HG02610 (cell line): ENCODE measurements around the gene ITGAL.
"Not testable (repeated sequence)": the region's sequence is repeated elsewhere in the genome, so short reads cannot be mapped to it uniquely, and the experiment has no call there.

Source experiments
- ATAC-seq: cut with Tn5 transposase; IDR thresholded peaks from one replicate; pipeline ENCODE4 v1.9.1; 2021; ENCODE audit warnings: mild to moderate bottlenecking, moderate library complexity; ENCODE audit not compliant: unreplicated experiment

The ITGAL gene

DNA sequence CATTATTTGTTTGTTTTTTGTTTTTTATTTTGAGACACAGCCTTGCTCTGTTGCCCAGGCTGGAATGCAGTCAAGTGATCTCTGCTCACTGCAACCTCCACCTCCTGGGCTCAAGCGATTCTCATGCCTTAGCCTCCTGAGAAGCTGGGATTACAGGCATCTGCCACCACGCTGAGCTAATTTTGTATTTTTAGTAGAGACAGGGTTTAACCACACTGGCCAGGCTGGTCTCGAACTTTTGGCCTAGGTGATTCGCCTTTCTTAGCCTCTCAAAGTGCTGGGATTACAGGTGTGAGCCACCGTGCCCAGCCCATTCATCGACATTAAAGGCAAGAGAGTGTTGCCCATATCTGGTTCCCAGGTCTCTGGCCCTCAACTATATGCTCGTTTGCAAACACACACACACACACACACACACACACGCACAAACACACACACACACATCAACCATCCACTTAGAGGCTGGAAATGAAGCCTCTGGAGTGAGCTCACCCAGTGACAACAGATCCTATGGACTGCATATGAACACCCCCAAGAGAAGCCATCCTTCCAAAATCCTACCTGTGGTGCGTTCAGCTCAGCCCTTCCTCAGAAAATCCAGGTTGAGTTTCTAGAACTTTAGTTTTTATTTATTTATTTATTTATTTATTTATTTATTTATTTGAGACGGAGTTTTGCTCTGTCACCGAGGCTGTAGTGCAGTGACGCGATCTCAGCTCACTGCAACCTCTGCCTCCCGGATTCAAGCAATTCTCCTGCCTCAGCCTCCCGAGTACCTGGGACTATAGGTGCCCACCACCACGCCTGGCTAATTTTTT lies 14.6 kb upstream of the ITGAL start:
- no peak for ATAC-seq

DNA sequence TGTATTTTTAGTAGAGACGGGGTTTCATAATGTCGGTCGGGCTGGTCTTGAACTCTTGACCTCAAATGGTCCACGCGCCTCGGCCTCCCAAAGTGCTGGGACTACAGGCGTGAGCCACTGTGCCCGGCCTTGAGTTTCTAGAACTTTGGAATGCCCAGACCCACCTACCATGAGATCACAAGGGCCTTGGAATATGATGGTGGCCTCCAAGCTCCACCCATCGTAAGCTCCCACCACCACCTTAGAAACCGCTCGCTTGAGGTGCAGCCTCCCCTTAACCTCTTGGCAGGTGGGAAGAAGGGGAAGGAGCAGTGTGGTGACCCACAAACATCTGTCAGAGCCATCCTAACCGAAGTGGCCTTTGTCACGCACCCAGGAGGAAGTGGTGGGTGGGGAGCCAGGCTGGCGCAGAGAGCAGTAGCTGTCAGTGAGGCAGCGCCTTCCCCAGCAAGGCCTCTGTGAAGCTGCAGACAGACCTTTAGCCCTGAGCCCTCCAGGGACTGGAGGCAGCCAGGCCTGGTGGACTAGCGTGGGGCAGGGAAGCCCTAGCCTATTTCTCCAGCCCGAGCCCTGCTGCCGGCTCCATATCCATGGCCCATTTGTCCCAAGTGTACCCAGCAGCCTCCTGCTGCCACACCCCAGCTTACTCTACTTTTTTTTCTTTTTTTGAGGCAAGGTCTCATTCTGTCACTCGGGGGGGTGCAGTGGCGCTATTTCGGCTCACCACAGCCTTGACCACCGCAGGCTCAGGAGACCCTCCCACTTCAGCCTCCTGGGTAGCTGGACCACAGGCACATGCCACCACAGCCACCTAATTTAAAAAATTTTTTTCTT lies 13.8 kb upstream of the ITGAL start:
- ATAC-seq: peak; percentile 79

DNA sequence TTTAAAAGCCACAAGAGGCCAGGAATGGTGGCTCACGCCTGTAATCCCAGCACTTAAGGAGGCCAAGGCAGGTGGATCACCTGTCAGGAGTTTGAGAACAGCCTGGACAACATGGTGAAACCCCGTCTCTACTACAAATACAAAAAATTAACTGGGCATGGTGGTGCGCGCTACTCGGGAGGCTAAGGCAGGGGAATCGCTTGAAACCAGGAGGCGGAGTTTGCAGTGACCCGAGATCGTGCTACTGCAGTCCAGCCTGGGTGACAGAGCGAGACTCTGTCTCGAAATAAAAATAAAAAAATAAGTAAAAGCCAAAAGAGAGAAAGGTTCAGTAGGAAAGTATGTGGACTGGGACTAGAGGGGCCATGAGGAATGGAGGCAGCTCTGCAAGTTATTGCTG lies 13.1 kb upstream of the ITGAL start:
- ATAC-seq: no peak

DNA sequence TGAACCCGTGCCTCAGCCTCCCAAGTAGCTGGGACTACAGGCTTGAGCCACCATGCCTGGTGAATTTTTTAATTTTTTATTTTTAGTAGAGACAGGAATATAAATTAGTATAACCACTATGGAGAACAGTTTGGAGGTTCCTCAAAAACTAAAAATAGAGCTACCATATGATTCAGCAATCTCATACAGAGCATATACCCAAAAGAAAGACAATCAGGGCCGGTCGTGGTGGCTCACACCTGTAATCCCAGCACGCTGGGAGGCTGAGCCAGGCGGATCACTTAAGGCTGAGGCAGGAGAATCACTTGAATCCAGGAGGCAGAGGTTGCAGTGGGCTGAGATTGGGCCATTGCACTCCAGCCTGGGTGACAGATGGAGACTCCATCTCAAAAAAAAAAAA lies 11.1 kb upstream of the ITGAL start:
- not testable (repeated sequence) for ATAC-seq

GRCh38 chr16:30464078-30464477 lies 8.5 kb upstream of the ITGAL start:
- ATAC-seq: no peak

DNA sequence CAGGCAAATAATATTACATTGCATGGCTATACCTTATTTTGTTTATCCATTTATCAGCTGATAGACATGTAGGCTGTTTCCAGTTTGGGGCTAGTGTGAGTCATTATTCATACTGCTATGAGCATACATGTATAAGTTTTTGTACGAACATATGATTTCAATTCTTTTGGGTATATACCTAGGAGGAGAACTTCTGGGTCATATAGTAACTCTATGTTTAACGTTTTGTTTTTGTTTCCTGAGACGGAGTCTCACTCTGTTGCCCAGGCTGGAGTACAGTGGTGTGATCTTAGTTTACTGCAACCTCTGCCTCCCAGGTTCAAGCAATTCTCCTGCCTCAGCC lies 2.4 kb upstream of the ITGAL start:
- no peak for ATAC-seq

- ATAC-seq: no peak
Observed at GRCh38 chr16:30470632-30470995, 1.9 kb upstream of the ITGAL start.

GRCh38 chr16:30473231-30474073 lies 910 bp downstream of the ITGAL start:
- no peak for ATAC-seq

DNA sequence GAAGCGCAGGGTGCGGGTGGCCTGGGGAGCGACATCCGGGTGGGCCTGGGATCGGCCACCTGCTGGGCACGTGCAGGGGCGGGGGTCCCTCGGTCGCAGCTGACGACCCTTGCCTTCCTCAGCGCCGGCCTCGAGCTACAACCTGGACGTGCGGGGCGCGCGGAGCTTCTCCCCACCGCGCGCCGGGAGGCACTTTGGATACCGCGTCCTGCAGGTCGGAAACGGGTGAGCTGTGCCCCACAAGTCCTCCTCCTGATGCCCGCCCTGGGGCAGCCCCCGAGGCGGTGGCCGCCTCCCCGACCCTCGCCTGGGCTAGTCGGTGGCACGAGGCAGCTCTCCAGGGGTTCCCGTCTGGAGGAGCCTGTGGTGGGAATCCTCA lies 1.5 kb downstream of the ITGAL start:
- no peak for ATAC-seq

DNA sequence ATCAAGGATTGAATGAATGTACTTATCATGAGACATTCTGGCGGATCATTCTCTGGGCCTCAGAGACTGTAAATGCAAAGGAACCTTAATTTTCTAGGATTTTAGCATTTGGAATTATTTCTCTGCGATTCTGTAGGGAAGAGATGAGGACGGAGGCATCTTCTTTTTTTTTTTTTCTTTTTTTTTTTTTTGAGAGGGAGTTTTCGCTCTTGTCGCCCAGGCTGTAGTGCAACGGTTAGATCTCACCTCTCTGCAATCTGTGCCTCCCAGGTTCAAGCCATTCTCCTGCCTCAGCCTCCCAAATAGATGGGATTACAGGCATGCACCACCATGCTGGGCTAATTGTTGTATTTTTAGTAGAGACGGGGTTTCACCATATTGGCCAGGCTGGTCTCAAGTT lies 2.1 kb downstream of the ITGAL start:
- no peak for ATAC-seq

GRCh38 chr16:30476991-30477390 lies 4.4 kb downstream of the ITGAL start:
- no peak for ATAC-seq

GRCh38 chr16:30477773-30478172 lies 5.2 kb downstream of the ITGAL start:
- ATAC-seq: not testable (repeated sequence)

GRCh38 chr16:30478766-30479478 lies 6.4 kb downstream of the ITGAL start:
- ATAC-seq: no peak

- no peak for ATAC-seq
Observed at GRCh38 chr16:30481381-30481780, 8.8 kb downstream of the ITGAL start.

DNA sequence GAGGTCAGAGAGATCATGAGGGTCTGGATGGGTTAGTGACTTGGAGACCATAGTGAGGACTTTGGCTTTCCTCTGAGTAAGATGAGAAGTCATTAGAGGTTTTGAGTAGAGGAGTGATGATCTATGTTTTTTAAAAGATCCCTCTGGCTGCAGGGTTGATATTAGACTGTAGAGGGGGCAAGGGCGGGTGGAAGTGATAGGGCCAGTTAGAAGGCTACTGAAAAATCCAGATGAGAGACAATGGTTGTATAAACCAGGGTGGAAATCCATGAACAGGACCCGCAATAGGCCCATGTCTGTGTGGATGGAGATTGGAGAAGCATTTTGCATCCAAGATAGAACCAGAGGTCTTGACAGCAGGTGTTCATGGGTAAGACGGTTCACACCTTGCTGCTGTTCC lies 9.8 kb downstream of the ITGAL start:
- ATAC-seq: no peak

- ATAC-seq: no peak
Observed at GRCh38 chr16:30484887-30485286, 12.3 kb downstream of the ITGAL start.

DNA sequence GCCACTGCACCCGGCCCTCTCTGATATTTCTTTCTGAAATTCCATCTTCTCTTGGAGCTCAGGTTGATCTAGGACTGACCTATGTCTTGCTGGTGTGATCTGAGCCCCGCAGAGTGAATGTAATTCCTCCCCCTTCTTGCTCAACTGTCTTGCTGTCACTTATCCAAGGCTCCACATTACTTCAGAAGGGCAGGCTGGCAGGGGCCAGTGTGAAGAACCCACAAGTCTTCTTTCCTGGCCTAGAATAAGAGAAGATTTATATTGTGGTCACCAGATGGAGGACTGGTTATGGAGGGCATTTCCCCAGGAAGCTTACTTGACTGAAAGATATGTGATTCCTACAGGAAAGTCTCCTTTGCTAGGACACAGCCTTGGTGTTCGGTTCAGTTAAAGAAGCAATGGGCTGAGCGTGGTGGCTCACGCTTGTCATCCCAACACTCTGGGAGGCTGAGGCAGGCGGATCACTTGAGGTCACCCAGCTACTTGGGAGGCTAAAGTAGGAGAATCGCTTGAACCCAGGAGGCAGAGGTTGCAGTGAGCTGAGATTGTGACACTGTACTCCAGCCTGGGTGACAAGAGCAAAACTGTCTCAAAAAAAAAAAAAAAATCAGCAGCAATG lies 13.4 kb downstream of the ITGAL start:
- ATAC-seq: no peak

DNA sequence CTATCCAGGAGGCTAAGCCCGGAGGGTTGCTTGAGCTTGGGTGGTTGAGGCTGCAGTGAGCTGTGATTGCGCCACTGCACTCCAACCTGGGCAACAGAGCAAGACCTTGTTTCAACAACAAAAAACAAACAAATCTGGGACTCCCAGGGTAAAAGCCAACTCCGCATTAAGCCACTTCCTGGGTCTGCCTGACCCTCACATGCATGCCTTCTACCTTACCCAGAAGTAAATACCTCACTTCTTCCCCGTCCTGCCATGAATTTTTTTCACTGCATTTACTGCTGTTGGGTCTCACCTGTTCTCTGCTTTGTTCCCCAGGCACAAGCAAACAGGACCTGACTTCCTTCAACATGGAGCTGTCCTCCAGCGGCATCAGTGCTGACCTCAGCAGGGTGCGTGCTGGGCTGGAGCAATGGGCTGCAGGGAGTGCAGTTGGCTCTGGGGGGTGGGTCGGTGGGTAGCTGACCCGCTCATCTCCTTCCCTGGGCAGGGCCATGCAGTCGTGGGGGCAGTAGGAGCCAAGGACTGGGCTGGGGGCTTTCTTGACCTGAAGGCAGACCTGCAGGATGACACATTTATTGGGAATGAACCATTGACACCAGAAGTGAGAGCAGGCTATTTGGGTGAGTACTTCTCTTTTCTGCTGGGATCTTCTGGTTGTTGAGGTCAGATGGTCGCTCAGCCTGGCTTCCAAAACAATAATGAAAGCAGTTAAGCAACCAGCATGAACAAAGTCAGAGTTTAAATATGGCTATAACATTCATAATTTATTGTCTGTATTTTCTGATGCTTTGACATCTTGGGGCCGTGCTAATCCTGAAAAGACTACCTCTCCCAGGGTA lies 16.4 kb downstream of the ITGAL start:
- ATAC-seq: no peak

DNA sequence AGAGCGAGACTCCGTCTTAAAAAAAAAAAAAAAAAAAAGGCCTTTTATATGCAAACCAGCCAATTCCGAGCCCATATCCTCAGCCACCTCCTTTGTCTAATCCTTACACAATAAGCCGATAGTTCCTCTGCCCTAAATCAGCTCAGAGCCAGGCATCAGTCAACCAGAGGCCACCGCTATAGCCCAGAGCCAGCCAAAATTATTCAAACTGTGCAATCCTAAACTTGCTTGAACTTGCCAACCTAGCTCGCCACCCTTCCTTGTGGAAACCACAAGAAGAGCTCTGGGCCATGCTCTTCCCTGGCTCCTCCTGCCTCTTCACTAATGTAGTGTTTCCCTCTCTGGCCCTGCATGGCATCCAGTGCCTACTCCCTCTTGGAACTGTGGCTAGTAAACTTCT lies 17.7 kb downstream of the ITGAL start:
- no peak for ATAC-seq

DNA sequence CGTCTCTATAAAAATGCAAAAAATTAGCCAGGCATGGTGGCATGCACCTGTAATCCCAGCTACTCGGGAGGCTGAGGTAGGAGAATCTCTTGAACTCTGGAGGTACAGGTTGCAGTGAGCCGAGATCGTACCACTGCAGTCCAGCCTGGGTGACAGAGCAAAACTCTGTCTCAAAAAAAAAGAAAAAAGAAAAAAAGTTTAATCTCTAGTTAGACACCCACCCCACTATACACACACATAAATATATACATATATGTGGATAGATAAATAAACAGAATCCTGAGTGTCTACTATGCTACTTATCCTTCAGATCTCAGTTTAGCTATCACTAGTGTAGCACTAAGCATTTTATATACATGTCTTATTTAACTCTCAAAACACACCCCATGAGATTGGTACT lies 18.7 kb downstream of the ITGAL start:
- ATAC-seq: no peak
